ENCODE data around the gene VMAC. TPM values are rescaled to one million over a fixed set of nuclear protein-coding genes. Genes with fewer than 3 reads are reported as not detected.

VMAC gene
- total RNA-seq, 4 donors from 2014 or later, result 10.2 to 15.2 (median 10.8) TPM

DNA sequence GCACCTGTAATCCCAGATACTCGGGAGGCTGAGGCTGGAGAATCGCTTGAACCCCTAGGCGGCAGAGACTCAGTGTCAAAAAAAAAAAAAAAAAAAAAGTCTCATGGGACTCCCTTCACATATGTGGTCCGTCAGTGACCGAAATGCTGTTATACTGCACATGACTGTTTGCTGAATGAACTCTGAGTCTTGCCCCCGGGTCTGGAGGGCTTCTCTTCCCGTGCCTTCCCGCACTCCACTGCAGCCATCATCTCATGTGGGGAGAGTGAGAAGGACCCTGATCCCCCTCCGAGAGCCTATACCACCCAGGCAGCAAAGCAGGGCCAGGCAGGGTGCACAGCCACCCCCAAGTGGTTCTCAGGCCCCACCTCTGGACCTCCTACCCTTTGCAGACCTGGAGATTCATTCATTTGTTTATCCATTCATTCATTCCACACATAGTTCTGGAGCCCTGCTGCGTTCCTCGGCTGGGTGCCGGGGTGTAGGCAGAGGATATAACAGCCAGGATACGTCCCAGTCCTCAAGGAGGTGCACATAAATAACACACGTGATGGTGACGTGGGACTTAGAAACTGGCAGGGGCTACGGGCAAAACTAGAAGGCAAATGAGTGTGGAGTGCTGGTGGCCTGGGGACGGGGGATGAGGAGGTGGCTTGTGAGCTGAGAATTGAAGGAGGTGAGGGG is 15.2 kb upstream of the VMAC start:
- H3K4me3 ChIP-seq (ENCODE audit: low read depth, poor library complexity, severe bottlenecking), result no peak overlapping the region
- DNase-seq (ENCODE audit: low spot score in 2 of 2), result no peak
- 39 to 41% methylated on average over 17 of the region's 17 CpGs for WGBS, 2 donors
- intact Hi-C loops (cut with DNase I; ENCODE audit: low total_unique reads), result no loop called here
- TF ChIP-seq CTCF (IDR thresholded peaks at IDR 0.05) (no peak), POLR2A (IDR thresholded peaks at IDR 0.05) (no peak)

DNA sequence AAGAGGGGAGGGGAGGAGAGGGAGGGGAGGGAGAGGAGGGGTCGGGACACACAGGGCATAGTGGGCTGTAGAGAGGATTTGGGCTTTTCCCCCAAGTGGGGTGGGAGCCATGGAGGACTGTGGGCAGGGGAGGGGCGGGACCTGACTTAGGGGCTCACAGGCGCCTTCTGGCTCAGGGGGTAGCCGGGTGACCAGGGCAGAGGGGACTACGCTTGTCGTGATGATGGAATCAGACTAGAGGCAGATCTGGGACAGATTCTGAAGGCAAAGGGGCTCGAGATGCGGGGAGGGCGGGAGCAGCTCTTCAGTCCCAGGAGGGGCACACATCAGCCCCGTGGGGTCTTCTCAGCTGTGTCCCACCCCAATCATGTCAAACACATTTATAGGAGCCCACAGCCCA is 14.6 kb upstream of the VMAC start:
- DNase-seq (ENCODE audit: low spot score in 2 of 2), result no peak
- intact Hi-C loops (cut with DNase I; ENCODE audit: low total_unique reads), result no loop called here
- TF ChIP-seq POLR2A (IDR thresholded peaks at IDR 0.05), result no peak
- no peak for TF ChIP-seq CTCF (IDR thresholded peaks at IDR 0.05)
- 31 to 45% methylated on average over 10 of the region's 10 CpGs for WGBS, 2 donors
- no peak overlapping the region for H3K4me3 ChIP-seq (ENCODE audit: low read depth, poor library complexity, severe bottlenecking)

DNA sequence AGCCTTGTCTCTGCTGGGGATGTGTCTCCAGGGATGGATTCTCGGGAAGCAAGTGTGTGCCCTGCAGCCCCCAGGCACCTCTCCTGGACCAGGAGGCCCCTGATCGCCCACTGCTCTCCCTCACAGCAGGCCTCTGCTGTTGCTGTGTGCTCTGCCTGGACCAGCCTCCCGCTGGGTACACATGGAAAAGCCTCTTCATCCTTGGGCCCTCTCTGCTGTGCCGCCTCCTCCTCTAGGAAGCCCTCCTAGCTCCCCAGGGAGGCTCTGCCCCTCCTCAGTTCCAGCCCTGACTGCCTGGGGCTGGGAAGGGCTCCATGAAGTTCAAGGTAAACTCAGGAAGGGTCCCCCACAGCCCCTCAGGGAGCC is 13.1 kb upstream of the VMAC start:
- H3K4me3 ChIP-seq (ENCODE audit: low read depth, poor library complexity, severe bottlenecking), result no peak overlapping the region
- no peak for TF ChIP-seq POLR2A (IDR thresholded peaks at IDR 0.05)
- TF ChIP-seq CTCF (IDR thresholded peaks at IDR 0.05), result no peak
- WGBS, 2 donors, result 68% methylated on average over 4 of the region's 4 CpGs
- no peak for DNase-seq (ENCODE audit: low spot score in 2 of 2)
- intact Hi-C loops (cut with DNase I; ENCODE audit: low total_unique reads), result no loop called here

DNA sequence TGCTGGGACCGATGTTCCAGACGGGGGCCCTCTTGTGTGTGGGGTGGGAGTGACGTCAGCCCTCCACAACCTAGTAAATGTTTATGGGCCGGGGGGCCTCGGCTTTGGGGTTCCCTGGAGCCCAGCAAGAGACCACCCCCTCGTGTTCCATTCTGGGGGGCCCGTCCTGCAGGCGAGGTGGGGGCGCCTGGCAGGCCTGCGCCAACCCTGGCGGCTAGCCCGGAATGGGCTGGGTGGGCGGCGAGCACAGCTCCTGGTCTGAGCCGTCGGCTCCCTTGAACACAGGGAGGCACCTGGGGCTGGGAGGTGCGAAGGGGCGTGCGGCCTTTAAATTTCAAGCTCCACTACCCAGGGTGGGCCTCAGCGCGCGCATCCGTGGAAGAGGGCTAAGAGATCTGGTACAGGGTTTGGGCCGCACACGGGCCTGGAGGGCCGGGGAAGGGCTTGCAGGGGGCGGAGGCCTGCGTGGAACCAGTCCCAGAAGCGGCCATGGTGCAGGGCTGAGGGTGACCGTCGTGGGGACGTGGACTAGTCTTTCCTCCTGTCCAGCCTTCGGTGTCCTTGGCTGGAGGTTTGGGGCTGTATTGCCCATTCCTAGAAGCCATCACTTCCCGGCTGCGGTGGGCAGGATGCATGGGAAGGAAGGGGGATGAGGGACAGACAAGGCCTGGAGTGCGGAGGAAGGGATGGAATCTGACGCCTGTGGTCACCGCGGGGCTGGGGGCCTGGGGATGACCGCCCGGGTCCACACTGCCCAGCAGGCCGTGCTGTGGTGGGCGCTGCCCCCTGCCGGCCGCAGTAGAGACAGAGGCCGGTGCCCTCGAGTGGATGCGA is 12.5 kb upstream of the VMAC start:
- intact Hi-C loops (cut with DNase I; ENCODE audit: low total_unique reads), result no loop called here
- no peak for DNase-seq (ENCODE audit: low spot score in 2 of 2)
- no peak for TF ChIP-seq POLR2A (IDR thresholded peaks at IDR 0.05)
- TF ChIP-seq CTCF (IDR thresholded peaks at IDR 0.05), result no peak
- no peak overlapping the region for H3K4me3 ChIP-seq (ENCODE audit: low read depth, poor library complexity, severe bottlenecking)
- WGBS, 2 donors, result 15 to 20% methylated on average over 42 to 45 of the region's 48 CpGs

DNA sequence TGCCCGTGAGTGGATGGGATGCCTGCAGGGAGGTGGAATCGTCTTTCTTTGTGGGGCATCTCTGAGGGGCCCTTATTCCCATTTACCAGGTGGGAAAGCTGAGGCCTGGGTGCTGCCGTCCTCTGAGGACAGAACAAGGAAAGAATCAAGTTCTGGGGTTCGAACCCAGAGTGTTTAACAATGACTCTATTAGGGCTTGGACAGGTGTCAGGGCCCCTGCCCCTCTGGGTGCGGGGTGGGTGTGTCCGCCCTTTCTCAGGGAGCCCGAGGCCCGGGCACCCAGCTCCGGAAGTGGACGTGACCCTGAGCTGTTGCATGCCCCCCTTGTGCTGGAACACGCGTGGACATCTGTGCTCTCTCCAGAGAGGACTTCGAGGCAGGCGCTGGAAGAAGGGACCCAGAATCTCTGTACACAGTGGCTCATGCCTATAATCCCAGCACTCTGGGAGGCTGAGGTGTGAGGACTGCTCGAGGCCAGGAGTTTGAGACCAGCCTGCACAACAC is 11.8 kb upstream of the VMAC start:
- intact Hi-C loops (cut with DNase I; ENCODE audit: low total_unique reads), result no loop called here

More for the DNA sequence above, 11.8 kb upstream of the VMAC start:
- 54 to 73% methylated on average over 15 of the region's 15 CpGs for WGBS, 2 donors
- TF ChIP-seq POLR2A (IDR thresholded peaks at IDR 0.05), result no peak
- no peak for TF ChIP-seq CTCF (IDR thresholded peaks at IDR 0.05)
- no peak overlapping the region for H3K4me3 ChIP-seq (ENCODE audit: low read depth, poor library complexity, severe bottlenecking)
- DNase-seq (ENCODE audit: low spot score in 2 of 2), result no peak

Data from lower leg skin (tissue), 4 donors.